GM12872 (cell line): ENCODE measurements around the gene ZFHX3.

ENCODE experiments used
- CTCF ChIP-seq: IDR thresholded peaks from 3 replicates; pipeline ENCODE4 v1.5.1; 2011; ENCODE audit warnings: low read depth, mild to moderate bottlenecking, low read length, moderate library complexity; ENCODE audit not compliant: insufficient read depth

ZFHX3 gene

GRCh38 chr16:72865835-72866234, 182.1 kb downstream of the ZFHX3 start:
- no peak for TF ChIP-seq CTCF

GRCh38 chr16:72865258-72865657, 182.7 kb downstream of the ZFHX3 start:
- TF ChIP-seq CTCF = no peak

GRCh38 chr16:72864130-72864833, 183.6 kb downstream of the ZFHX3 start:
- TF ChIP-seq CTCF = no peak

GRCh38 chr16:72862090-72862489, 185.8 kb downstream of the ZFHX3 start:
- TF ChIP-seq CTCF = no peak

GRCh38 chr16:72860726-72861562, 187.0 kb downstream of the ZFHX3 start:
- TF ChIP-seq CTCF = no peak

- no peak for TF ChIP-seq CTCF
Measured at GRCh38 chr16:72859581-72859980, 188.3 kb downstream of the ZFHX3 start.

GRCh38 chr16:72858665-72859493, 189.0 kb downstream of the ZFHX3 start:
- no peak for TF ChIP-seq CTCF
